K562 (cell line): ENCODE results near the gene CLSTN2. TPM values are rescaled to one million over a fixed set of nuclear protein-coding genes. Genes with fewer than 3 reads are reported as not detected.

Source experiments
- ATAC-seq: fragments of 200-7000 bp; cut with Tn5 transposase; 3 replicates; pipeline ENCODE4 v1.9.1; 2020; ENCODE audit warnings: moderate library complexity
- BruUV-seq: library from RNA; stranded (reverse); fragments of 400-500 nt; replicated peaks from 2 replicates; lab custom pipeline; 2021; lab: Mats Ljungman, UMichigan
- CTCF ChIA-PET: fragments of 300-600 bp; formaldehyde crosslinking; extraction: SDS; loops from one replicate; lab custom pipeline; 2021; ENCODE audit warnings: low intra/inter-chr PET ratio; lab: Yijun Ruan, JAX
- POLR2A ChIA-PET: fragments of 300-600, 350-650 bp; sonication (Branson Sonifier 250); formaldehyde crosslinking; extraction: SDS; loops from one replicate; lab custom pipeline; 2021; ENCODE audit warnings: antibody characterized with exemption, inconsistent platforms; lab: Yijun Ruan, JAX
- DNase-seq, 4 experiments: peaks; one replicate each; pipeline versions ENCODE4 v3.0.0 to v3.0.0-alpha.2; 2011 to 2018; ENCODE audit warnings: low spot score in 3 of 4, mixed read lengths in 3 of 4; ENCODE audit errors: extremely low read depth in 1 of 4
- FAIRE-seq: peaks from 2 replicates; lab custom pipeline; 2011; peaks lifted over from hg19 to GRCh38; lab: Jason Lieb, UNC
- H2AFZ ChIP-seq: 2 replicates; pipeline ENCODE4 v1.6.0; 2011; ENCODE audit warnings: low read depth, low read length, control low read depth, inconsistent platforms
- H3K27ac ChIP-seq: fragments of 200-600 bp; 3 replicates; pipeline ENCODE4 v1.8.0; 2011; ENCODE audit warnings: low read depth, mild to moderate bottlenecking, control low read depth, inconsistent platforms, low read length, moderate library complexity, mixed read lengths; ENCODE audit errors: extremely low read depth
- H3K27me3 ChIP-seq, 2 experiments: fragments of 300-600 bp in 1 of 2; 2 replicates in 1 of 2; 3 replicates in 1 of 2; pipeline versions ENCODE4 v1.6.0 to v1.8.0; 2011; ENCODE audit warnings: inconsistent platforms in 2 of 2, low read length in 2 of 2, mild to moderate bottlenecking in 1 of 2, mixed read lengths in 1 of 2, moderate library complexity in 1 of 2; ENCODE audit not compliant: control insufficient read depth in 2 of 2, insufficient read depth in 2 of 2
- H3K36me3 ChIP-seq: fragments of 300-600 bp; 3 replicates; pipeline ENCODE4 v1.8.0; 2011; ENCODE audit warnings: mild to moderate bottlenecking, low read length, inconsistent platforms; ENCODE audit not compliant: control insufficient read depth, insufficient read depth
- H3K4me1 ChIP-seq, 2 experiments: fragments of 200-600 bp in 1 of 2; replicated peaks in 1 of 2; 2 replicates in 1 of 2; 3 replicates in 1 of 2; pipeline versions ENCODE4 v1.5.1 to v1.8.0; 2011; ENCODE audit warnings: inconsistent platforms in 2 of 2, low read length in 2 of 2, mild to moderate bottlenecking in 1 of 2, mixed read lengths in 1 of 2, moderate library complexity in 1 of 2; ENCODE audit not compliant: control insufficient read depth in 2 of 2, insufficient read depth in 2 of 2
- H3K4me2 ChIP-seq: 2 replicates; pipeline ENCODE4 v1.6.1; 2011; ENCODE audit warnings: low read length, control low read depth, inconsistent platforms, mixed read lengths; ENCODE audit not compliant: insufficient read depth
- H3K4me3 ChIP-seq: fragments of 200-600 bp; sonication (generic), shearing (Covaris generic); 2 replicates; pipeline ENCODE4 v1.5.1; 2016; ENCODE audit warnings: control low read depth, inconsistent platforms
- H3K79me2 ChIP-seq: fragments of 200-600 bp; 3 replicates; pipeline ENCODE4 v1.8.0; 2011; ENCODE audit warnings: low read length, inconsistent platforms; ENCODE audit not compliant: control insufficient read depth, insufficient read depth
- H3K9ac ChIP-seq, 2 experiments: 2 replicates each; pipeline versions ENCODE4 v1.6.0 to v1.6.1; 2011; ENCODE audit warnings: low read depth in 2 of 2, low read length in 2 of 2, control low read depth in 1 of 2, inconsistent platforms in 1 of 2, mild to moderate bottlenecking in 1 of 2, mixed read lengths in 1 of 2; ENCODE audit not compliant: insufficient read depth in 1 of 2
- H3K9me1 ChIP-seq: one replicate; pipeline ENCODE4 v1.6.0; 2011; ENCODE audit warnings: inconsistent platforms, mild to moderate bottlenecking, low read length, moderate library complexity; ENCODE audit not compliant: control insufficient read depth, insufficient read depth
- H3K9me3 ChIP-seq: replicated peaks from 2 replicates; pipeline ENCODE4 v1.5.1; 2011; ENCODE audit warnings: low read depth, low read length, inconsistent platforms; ENCODE audit not compliant: control insufficient read depth, insufficient read depth
- H4K20me1 ChIP-seq: replicated peaks from 2 replicates; pipeline ENCODE4 v1.6.1; 2011; ENCODE audit warnings: low read length, inconsistent platforms, mixed read lengths; ENCODE audit not compliant: control insufficient read depth, insufficient read depth
- DNMT1 ChIP-seq: fragments of 450-650 bp; IDR thresholded peaks from 2 replicates; pipeline ENCODE4 v1.6.1; 2016; ENCODE audit warnings: antibody characterized with exemption, mild to moderate bottlenecking
- E2F1 ChIP-seq: sonication (generic); formaldehyde crosslinking; IDR thresholded peaks from 2 replicates; pipeline ENCODE4 v1.8.1; 2023; ENCODE audit warnings: mild to moderate bottlenecking, missing genetic modification reagents, moderate library complexity
- HDAC6 ChIP-seq: IDR thresholded peaks from 2 replicates; pipeline ENCODE4 v1.6.1; 2012; ENCODE audit warnings: low read depth, mild to moderate bottlenecking, control low read depth, inconsistent platforms, low read length, moderate library complexity
- RCOR1 ChIP-seq, 2 experiments: IDR thresholded peaks; 2 replicates each; pipeline ENCODE4 v1.6.1; 2012; ENCODE audit warnings: low read depth in 2 of 2, low read length in 2 of 2, borderline replicate concordance in 1 of 2, improper control_type of control experiment in 1 of 2
- YBX1 ChIP-seq: fragments of 450-650 bp; IDR thresholded peaks from 2 replicates; pipeline ENCODE4 v1.7.1; 2016; ENCODE audit warnings: mild to moderate bottlenecking
- ZNF12 ChIP-seq: sonication (generic); formaldehyde crosslinking; IDR thresholded peaks from 2 replicates; pipeline ENCODE4 v1.4.0; 2020; ENCODE audit warnings: mild to moderate bottlenecking, missing genetic modification reagents
- ZNF23 ChIP-seq: fragments of 250-450 bp; sonication (Bioruptor Pico); IDR thresholded peaks from 2 replicates; pipeline ENCODE4 v1.4.0; 2020; ENCODE audit warnings: mild to moderate bottlenecking
- WGBS: fragments of 100-300 bp; shearing (Covaris generic); methylation state at CpG from one replicate; pipeline ENCODE4 v1.1.6; 2016; ENCODE audit warnings: low coverage, mixed read lengths; ENCODE audit not compliant: insufficient coverage; ENCODE audit errors: missing lambda C conversion rate; 5-methylcytosine and 5-hydroxymethylcytosine counted together
- in situ Hi-C: fragments of 300-500 bp; cut with MboI; formaldehyde crosslinking; loops from 4 replicates; pipeline ENCODE4 v1.15.0; 2018; ENCODE audit warnings: inconsistent platforms, mixed read lengths
- intact Hi-C: fragments of 100-400 bp; cut with micrococcal nuclease; formaldehyde crosslinking; loops from 2 replicates; pipeline ENCODE4 v1.14.2; 2022
- polyA plus RNA-seq, 8 experiments: library from polyadenylated mRNA; depleted of rRNA in 4 of 8; stranded (reverse) in 5 of 8; unstranded in 3 of 8; fragments of >200 nt; fragmentation: Nextera tagmentation in 2 of 8; fragmentation: Illumina TruSeq in 1 of 8; extraction: Ambion mirVana in 2 of 8; extraction: Trizol in 1 of 8; gene quantifications; 2 replicates each; pipeline versions ENCODE4 v1.2.1 to v1.2.3, GENCODE V29; 2011 to 2014; ENCODE audit warnings: inconsistent platforms in 1 of 8, missing spikeins in 1 of 8
- total RNA-seq, 7 experiments: library from RNA; depleted of rRNA in 6 of 7; stranded (reverse); fragments of >200 nt in 6 of 7; fragmentation: Illumina TruSeq in 2 of 7; extraction: Trizol in 2 of 7; gene quantifications; 2 replicates each; pipeline versions ENCODE4 v1.2.1 to v1.2.3, GENCODE V29; 2011 to 2021; ENCODE audit warnings: low replicate concordance in 1 of 7

CLSTN2 gene
- total and polyA plus RNA-seq, 9 of the 15 experiments (the other 6 are each of a cell fraction or from before 2014, with no cell fraction given) = 0.02 to 0.04 (median 0.04) TPM; not detected in 6

- DNase-seq (no peak), FAIRE-seq (no peak), ATAC-seq (no peak)
- in situ Hi-C loops = no loop called here
- no TSS peak for BruUV-seq
- Histone ChIP-seq H3K4me3 (no peak overlapping the region), H3K9me3 (no peaks in the 10 kb centered on the region), H3K9ac (no peak overlapping the region), H3K27ac (no peak overlapping the region), H3K79me2 (no peaks in the 10 kb centered on the region), H2AFZ (no peak overlapping the region), H3K4me2 (no peak overlapping the region), H3K27me3 (peaks cover 0 to 14% of the 10 kb centered on the region in 2 experiments; a peak in 1 of 5 replicates), H3K9me1 (no peaks in the 10 kb centered on the region), H4K20me1 (no peaks in the 10 kb centered on the region), H3K4me1 (no peaks in the 10 kb centered on the region), H3K36me3 (no peaks in the 10 kb centered on the region)
- intact Hi-C loops = no loop called here
- 0% methylated on average over 2 of the region's 2 CpGs for WGBS
- TF ChIP-seq E2F1 (CRISPR knock-in tag) (no peak), ZNF23 (CRISPR knock-in tag) (no peak), DNMT1 (no peak), ZNF12 (no peak), HDAC6 (no peak), YBX1 (no peak), RCOR1 (IDR thresholded peaks at IDR 0.05; ENCODE audit: borderline replicate concordance in 1 of 2, low read depth in 2 of 2, low read length in 2 of 2) (no peak)
- ChIA-PET CTCF (no interaction called here), POLR2A (no interaction called here)
Measured at GRCh38 chr3:140342668-140343067, 407.7 kb downstream of the CLSTN2 start.
